ENCODE results near the gene ZCCHC14.
"Not testable (repeated sequence)": the region's sequence is repeated elsewhere in the genome, so short reads cannot be mapped to it uniquely, and the experiment has no call there.

The ZCCHC14 gene

GRCh38 chr16:87495578-87496446 lies 3.0 kb upstream of the ZCCHC14 start:
- no peak for DNase-seq

GRCh38 chr16:87493608-87494280 lies 920 bp upstream of the ZCCHC14 start:
- no peak for DNase-seq

DNA sequence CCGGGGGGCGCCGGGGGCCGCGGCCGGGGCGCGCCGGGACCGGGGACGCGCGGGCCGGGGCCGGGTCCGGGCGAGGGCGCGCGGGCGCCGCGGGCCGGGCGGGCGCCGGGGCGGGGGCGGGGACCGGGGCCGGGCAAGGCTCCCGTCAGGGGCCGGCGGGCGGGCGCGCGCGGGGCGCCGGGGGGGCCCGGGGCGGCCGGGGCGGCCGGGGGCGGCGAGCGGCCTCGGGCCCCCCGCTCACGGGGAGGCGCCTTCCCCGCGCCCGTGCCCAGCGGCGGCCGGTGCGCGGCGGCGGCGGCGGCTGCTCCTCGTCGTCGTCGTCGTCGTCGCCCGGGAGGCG lies 563 bp downstream of the ZCCHC14 start:
- no peak for DNase-seq

DNA sequence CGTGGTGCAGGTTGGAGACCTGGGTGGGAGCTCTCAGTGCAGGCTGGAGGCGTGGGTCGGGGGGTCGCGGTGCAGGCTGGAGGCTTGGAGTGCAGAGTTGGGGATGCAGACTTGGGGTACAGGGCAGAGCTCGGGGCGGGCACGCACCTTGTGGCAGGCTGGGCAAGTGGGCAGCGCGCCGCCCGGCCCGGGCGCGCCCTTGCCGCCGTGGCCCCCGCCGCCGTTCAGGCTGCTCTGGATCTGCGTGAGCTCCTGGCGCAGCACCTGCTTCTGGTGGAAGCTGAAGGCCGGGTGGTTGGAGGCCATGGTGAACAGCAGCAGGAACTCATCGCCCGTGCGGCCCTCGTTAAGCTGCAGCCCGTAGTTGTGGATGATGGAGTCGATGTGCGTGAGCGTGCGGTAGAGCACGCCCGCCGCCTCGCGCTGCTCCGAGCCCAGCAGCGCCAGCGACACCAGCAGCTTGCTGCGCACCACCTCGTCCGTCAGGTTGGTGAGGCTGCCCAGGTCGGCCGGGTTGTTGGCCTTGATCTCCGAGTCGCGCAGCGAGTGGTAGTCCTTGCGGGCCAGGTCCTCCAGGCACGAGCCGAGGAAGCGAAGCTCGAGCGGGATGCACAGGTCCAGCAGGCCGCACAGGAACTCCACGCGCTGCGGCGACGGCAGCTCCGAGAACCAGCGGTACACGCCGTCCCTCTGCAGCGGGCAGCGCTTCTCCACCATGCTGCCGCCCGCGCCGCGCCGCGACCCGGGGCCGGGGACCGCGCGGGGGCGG lies 1.1 kb downstream of the ZCCHC14 start:
- DNase-seq: peak in 4 of 6 experiments; percentile 12 to 40 (median 22)

- peak; percentile 40 to 66 (median 54) for DNase-seq
These were observed 1.9 kb downstream of the ZCCHC14 start for GRCh38 chr16:87490799-87491521.

DNA sequence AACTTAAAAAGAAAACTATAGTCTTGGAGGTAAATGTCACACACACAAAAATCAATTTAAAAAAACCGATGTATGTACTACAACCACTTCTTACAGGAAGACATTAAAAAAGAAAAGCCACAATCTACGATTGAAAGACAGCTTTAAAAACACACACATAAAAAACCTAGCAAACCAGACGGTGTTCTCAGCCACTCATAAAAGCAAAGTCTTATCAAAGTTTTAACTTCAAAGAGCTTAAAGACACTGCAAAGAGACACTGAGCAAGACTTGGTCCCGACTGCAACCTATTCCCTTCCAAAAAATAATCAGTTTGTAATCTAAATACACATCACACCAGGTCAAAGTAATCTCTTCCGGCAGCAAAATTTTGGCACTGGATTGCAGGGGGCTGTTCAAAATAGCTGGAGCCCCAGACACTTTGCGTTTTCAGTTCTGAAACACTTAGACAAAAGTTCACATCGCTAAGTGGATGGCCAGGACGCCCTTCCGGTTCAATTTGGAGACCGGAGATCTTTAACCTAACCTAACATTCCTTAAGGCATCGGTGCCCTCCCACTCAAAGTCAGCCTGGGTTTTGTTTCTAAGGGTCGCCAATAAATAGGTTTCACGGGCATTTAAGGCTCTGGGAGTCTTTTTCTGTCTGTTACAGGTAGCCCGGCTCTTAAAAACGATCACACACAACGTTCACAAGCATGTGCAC lies 2.6 kb downstream of the ZCCHC14 start:
- peak in 5 of 6 experiments; percentile 7 to 76 (median 74) for DNase-seq

DNA sequence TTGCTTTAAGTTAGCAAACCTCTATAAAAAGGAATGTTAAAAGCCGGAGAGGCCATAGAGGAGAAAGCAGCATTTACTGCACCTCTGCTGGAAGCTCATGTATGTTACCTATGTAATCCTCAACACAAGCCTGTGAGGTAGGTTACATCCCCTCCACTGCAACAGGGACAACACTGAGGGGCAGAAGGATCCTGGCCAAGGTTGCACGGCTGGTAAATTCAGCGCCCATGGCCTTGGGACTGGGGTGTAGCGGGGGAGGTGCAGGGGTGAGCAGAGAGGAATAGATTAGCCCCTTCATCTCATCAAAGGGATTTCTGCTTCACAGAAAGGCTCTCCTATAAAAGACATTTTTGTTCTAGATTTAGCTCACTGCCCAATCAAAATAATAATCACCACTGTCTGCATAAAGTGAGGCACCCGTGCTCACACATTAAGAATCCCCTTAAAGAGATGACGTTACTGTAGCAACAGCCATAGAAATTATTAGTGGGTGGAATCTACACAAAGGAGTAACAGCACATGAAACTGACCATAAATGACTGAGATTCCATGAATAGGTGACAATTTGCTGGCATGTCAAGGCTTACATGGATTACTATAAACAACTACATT lies 3.3 kb downstream of the ZCCHC14 start:
- DNase-seq: no peak

- not testable (repeated sequence) for DNase-seq
These were observed 3.9 kb downstream of the ZCCHC14 start for GRCh38 chr16:87488960-87489359.

DNA sequence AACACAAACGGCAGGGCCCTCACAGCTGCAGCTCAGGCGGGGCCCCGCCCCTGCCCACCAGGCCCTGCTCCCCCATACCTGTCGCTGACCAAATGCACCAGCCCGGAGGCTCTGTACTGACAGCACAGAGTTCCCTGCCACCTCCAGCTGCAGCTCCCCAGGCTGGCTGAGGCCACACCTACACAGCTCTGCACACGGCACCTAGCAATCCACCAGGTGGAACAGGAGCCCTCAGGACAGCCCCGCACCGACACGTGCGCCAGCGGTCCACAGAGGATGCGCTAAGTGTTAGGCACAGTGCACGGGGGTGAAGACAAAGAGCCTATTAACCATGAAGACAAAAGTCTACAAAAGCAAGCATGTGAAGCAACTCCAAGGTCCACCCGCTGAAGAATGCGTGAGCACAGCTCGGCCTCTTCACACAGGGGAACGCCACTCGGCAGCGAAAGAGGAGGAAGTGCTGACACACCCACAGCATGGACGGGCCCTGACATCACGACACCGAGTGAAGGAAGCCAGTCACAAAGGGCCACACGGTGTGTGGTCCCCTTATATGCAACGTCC lies 5.4 kb downstream of the ZCCHC14 start:
- peak in 1 of 6 experiments; percentile 16 for DNase-seq

- DNase-seq: no peak
These were observed 6.0 kb downstream of the ZCCHC14 start for GRCh38 chr16:87486713-87487247.

DNA sequence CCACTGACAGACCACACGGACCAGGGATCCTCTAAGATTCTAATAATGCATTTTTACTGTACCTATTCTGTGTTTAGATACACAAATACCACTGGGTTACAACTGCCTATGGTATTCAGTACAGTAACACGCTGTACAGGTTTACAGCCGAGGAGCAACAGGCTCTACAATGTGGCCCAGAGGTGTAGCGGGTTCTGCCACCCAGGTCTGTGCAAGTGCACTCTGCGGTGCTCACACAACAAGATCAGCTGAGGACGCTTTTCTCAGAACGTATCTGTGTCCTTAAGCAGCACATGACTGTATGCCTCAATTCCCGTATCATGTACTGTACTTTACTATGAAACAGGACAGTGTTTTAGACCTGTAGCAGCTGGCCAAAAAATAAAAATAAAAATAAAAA lies 6.5 kb downstream of the ZCCHC14 start:
- DNase-seq: no peak

DNA sequence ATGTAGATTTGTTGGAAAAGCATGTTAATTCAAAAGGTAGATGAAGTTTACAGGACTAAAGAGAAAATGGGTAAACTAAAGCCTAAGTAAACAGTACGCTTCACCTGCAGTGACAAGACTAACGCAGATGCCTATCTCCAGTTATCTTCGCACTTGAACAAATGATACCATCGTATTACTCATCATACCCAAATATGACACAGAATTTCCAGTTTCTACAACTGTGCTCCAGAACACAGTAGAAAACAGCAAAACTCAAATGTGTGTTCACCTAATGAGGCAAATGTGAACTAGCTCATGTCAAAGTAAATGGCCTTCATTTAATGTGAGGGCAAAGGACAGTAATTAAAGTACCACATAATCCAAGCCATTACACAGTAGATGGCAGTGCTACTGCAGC lies 7.0 kb downstream of the ZCCHC14 start:
- not testable (repeated sequence) for DNase-seq

DNA sequence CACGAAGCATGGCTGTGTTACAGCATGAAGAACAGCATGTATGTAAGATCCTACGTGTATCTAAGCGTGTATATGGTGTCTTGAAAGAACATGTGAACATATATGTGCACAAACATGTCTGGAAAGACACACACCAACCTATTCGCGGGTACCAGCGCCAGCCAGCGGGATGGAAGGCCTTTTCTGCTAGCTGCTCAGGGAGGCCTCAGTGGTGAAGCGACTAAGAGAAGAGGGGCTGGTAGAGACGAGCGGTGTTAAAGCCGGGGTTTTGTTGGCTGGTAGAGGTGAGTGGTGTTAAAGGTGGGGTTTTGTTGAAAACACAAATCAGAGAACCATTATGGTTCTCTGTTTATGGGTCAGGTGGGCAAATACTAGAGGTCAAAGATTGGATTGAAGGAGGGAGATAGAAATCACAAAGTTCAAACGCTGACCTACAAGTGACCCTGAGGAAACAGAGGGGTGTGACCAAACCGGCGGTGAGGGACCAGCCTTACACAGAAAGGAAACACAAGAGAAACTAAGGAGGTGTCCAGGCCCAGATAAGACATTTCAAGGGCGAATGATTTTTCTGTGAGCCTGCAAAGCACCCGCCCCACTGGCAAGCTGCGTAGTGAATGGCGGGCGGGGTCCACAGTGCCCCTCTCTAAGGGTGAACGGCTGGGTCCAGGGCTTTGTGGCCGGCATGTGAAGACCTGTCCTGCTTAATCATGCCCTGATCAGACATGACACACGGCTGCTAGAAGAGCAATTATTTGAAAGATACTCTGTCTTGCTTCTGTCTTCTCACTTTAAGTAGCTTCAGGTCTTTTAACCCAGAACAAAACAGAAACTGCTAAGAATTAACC lies 8.1 kb downstream of the ZCCHC14 start:
- no peak for DNase-seq

DNA sequence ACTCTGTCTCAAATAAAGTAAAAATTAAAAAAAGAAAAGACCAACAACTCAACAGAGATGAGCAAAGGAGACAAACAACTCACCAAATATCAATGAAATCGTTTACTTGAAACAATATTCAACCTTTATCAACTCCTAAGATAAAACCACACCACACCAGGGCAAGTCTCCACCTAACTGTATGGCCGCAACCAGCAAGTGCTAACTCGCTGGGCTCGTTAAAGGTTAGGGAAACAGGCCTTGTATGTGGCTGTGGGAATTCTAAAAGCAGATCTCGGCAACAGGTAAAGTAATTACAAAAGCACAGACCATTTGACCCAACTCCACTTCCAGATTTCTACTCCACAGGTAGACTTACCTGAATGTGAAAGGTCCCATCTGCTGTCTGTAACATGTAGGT lies 9.3 kb downstream of the ZCCHC14 start:
- DNase-seq: no peak

GRCh38 chr16:87482670-87483069 lies 10.2 kb downstream of the ZCCHC14 start:
- DNase-seq: not testable (repeated sequence)

GRCh38 chr16:87482266-87482665 lies 10.6 kb downstream of the ZCCHC14 start:
- DNase-seq: no peak

GRCh38 chr16:87481711-87482110 lies 11.1 kb downstream of the ZCCHC14 start:
- DNase-seq: not testable (repeated sequence)

- not testable (repeated sequence) for DNase-seq
These were observed 15.4 kb downstream of the ZCCHC14 start for GRCh38 chr16:87477209-87477981.

- no peak for DNase-seq
These were observed 18.2 kb downstream of the ZCCHC14 start for GRCh38 chr16:87474566-87474996.

Data from stimulated activated naive CD4-positive, alpha-beta T cell (primary cell).